Upper lobe of left lung (tissue), 4 donors: Measurements from ENCODE around the gene CERS6.

Source experiments
- CTCF ChIP-seq, 6 experiments: fragments of 450-650 bp in 4 of 6; fragments of 200-600 bp in 2 of 6; sonication (generic) in 2 of 6; IDR thresholded peaks; one replicate each; pipeline ENCODE4 v1.5.1; 2016 to 2019; ENCODE audit warnings: antibody characterized with exemption in 6 of 6
- POLR2A ChIP-seq, 4 donors: fragments of 450-650 bp; IDR thresholded peaks; one replicate each; pipeline ENCODE4 v1.5.1; 2016 to 2017; ENCODE audit warnings: antibody characterized with exemption in 4 of 4, mild to moderate bottlenecking in 2 of 4

- TF ChIP-seq CTCF (IDR thresholded peaks at IDR 0.05): no peak
- no peak for TF ChIP-seq POLR2A (IDR thresholded peaks at IDR 0.05)
Measured at GRCh38 chr2:168466834-168467565, 10.9 kb downstream of the CERS6 start.
